SK-N-SH (cell line): ENCODE results near the gene DIP2A. TPM values are rescaled to one million over a fixed set of nuclear protein-coding genes. Genes with fewer than 3 reads are reported as not detected.

Source experiments
- CTCF ChIA-PET: fragments of 300-600, 350-600 bp; formaldehyde crosslinking; extraction: SDS; loops from one replicate; lab custom pipeline; 2021; lab: Yijun Ruan, JAX
- POLR2A ChIA-PET: fragments of 350-600 bp; sonication (Branson Sonifier 250); formaldehyde crosslinking; extraction: SDS; loops from one replicate; lab custom pipeline; 2020; ENCODE audit warnings: antibody characterized with exemption, inconsistent platforms; lab: Yijun Ruan, JAX
- DNase-seq: peaks from one replicate; pipeline ENCODE4 v3.0.0; 2012
- H2AFZ ChIP-seq: fragments of 200-600 bp; sonication (generic); 2 replicates; pipeline ENCODE4 v1.8.1; 2016; ENCODE audit warnings: antibody characterized with exemption, mild to moderate bottlenecking, low read depth
- H3F3A ChIP-seq: fragments of 200-600 bp; sonication (generic); replicated peaks from 2 replicates; pipeline ENCODE3; 2016; ENCODE audit warnings: antibody characterized with exemption, mild to moderate bottlenecking; ENCODE audit not compliant: insufficient read depth
- H3K27ac ChIP-seq, 2 experiments: fragments of 200-500 bp in 1 of 2; fragments of 200-600 bp in 1 of 2; sonication (Bioruptor generic) in 1 of 2; sonication (generic), shearing (Covaris generic) in 1 of 2; 2 replicates each; pipeline versions ENCODE4 v1.5.1 to v1.6.1; 2014 to 2016; ENCODE audit warnings: low read depth in 2 of 2, inconsistent platforms in 1 of 2, low read length in 1 of 2, mild to moderate bottlenecking in 1 of 2, mixed read lengths in 1 of 2
- H3K27me3 ChIP-seq: fragments of 200-600 bp; sonication (generic), shearing (Covaris generic); 2 replicates; pipeline ENCODE4 v1.6.1; 2016; ENCODE audit warnings: mixed run types; ENCODE audit not compliant: insufficient read depth
- H3K36me3 ChIP-seq, 2 experiments: fragments of 200-500 bp in 1 of 2; fragments of 200-600 bp in 1 of 2; sonication (Bioruptor generic) in 1 of 2; sonication (generic) in 1 of 2; replicated peaks in 1 of 2; 2 replicates each; pipeline versions ENCODE3 to v1.5.1; 2014 to 2016; ENCODE audit warnings: low read length in 1 of 2, mild to moderate bottlenecking in 1 of 2; ENCODE audit not compliant: insufficient read depth in 2 of 2, control insufficient read depth in 1 of 2
- H3K4me1 ChIP-seq, 2 experiments: fragments of 200-500 bp in 1 of 2; fragments of 200-600 bp in 1 of 2; sonication (Bioruptor generic) in 1 of 2; sonication (generic), shearing (Covaris generic) in 1 of 2; 2 replicates each; pipeline versions ENCODE4 v1.5.1 to v1.6.1; 2014 to 2016; ENCODE audit warnings: low read depth in 1 of 2, low read length in 1 of 2, mixed run types in 1 of 2; ENCODE audit not compliant: insufficient read depth in 2 of 2, control insufficient read depth in 1 of 2
- H3K4me2 ChIP-seq: fragments of 200-600 bp; sonication (generic), shearing (Covaris generic); 2 replicates; pipeline ENCODE4 v1.6.1; 2017; ENCODE audit warnings: mixed run types
- H3K4me3 ChIP-seq, 2 experiments: fragments of 200-500 bp in 1 of 2; fragments of 200-600 bp in 1 of 2; sonication (Bioruptor generic) in 1 of 2; sonication (generic), shearing (Covaris generic) in 1 of 2; 2 replicates each; pipeline versions ENCODE4 v1.5.1 to v1.8.1; 2014 to 2016; ENCODE audit warnings: low read depth in 2 of 2, inconsistent platforms in 1 of 2, low read length in 1 of 2, mild to moderate bottlenecking in 1 of 2, mixed read lengths in 1 of 2, moderate library complexity in 1 of 2
- H3K79me2 ChIP-seq: fragments of 200-600 bp; sonication (generic); 2 replicates; pipeline ENCODE4 v1.8.1; 2017; ENCODE audit warnings: mild to moderate bottlenecking; ENCODE audit not compliant: insufficient read depth
- H3K9ac ChIP-seq: fragments of 200-600 bp; sonication (generic); 2 replicates; pipeline ENCODE4 v1.6.1; 2017; ENCODE audit warnings: mixed run types
- H3K9me2 ChIP-seq: fragments of 200-600 bp; sonication (generic); 2 replicates; pipeline ENCODE4 v1.6.1; 2017; ENCODE audit warnings: mixed run types
- H3K9me3 ChIP-seq: fragments of 200-600 bp; sonication (generic); 2 replicates; pipeline ENCODE4 v1.6.1; 2017; ENCODE audit warnings: mixed run types, mild to moderate bottlenecking, moderate library complexity
- H4K20me1 ChIP-seq: fragments of 200-600 bp; sonication (generic); 2 replicates; pipeline ENCODE4 v1.6.1; 2017; ENCODE audit warnings: mild to moderate bottlenecking, mixed run types; ENCODE audit not compliant: insufficient read depth
- CHD2 ChIP-seq: fragments of 150-350 bp; IDR thresholded peaks from 2 replicates; pipeline ENCODE4 v1.6.1; 2018; ENCODE audit warnings: low read length; ENCODE audit not compliant: partially characterized antibody
- FOSL2 ChIP-seq: IDR thresholded peaks from 2 replicates; pipeline ENCODE4 v1.4.0; 2012; ENCODE audit warnings: low read depth, mild to moderate bottlenecking, moderate library complexity, borderline replicate concordance
- FOXJ3 ChIP-seq: sonication (generic); formaldehyde crosslinking; IDR thresholded peaks from 2 replicates; pipeline ENCODE4 v1.5.1; 2020; ENCODE audit warnings: mild to moderate bottlenecking, missing genetic modification reagents
- FOXM1 ChIP-seq: IDR thresholded peaks from 2 replicates; pipeline ENCODE4 v1.4.0; 2012; ENCODE audit warnings: low read depth, mild to moderate bottlenecking
- GABPA ChIP-seq: IDR thresholded peaks from 2 replicates; pipeline ENCODE4 v1.4.0; 2012; ENCODE audit warnings: low read depth, mild to moderate bottlenecking
- JUND ChIP-seq: IDR thresholded peaks from 2 replicates; pipeline ENCODE4 v1.4.0; 2012
- MXI1 ChIP-seq: IDR thresholded peaks from 2 replicates; pipeline ENCODE4 v1.6.1; 2012; ENCODE audit warnings: mild to moderate bottlenecking, low read depth, low read length, improper control_type of control experiment
- NFIC ChIP-seq: IDR thresholded peaks from 2 replicates; pipeline ENCODE4 v1.4.0; 2012; ENCODE audit warnings: borderline replicate concordance
- NRF1 ChIP-seq: IDR thresholded peaks from 2 replicates; pipeline ENCODE4 v1.6.1; 2012; ENCODE audit warnings: low read depth, mild to moderate bottlenecking, low read length
- POLR2AphosphoS5 ChIP-seq: IDR thresholded peaks from 2 replicates; pipeline ENCODE4 v1.6.1; 2012; ENCODE audit warnings: low read depth, low read length
- RAD21 ChIP-seq: IDR thresholded peaks from 2 replicates; pipeline ENCODE4 v1.6.1; 2012; ENCODE audit warnings: mild to moderate bottlenecking, low read length
- SIN3A ChIP-seq: IDR thresholded peaks from 2 replicates; pipeline ENCODE4 v1.6.1; 2012; ENCODE audit warnings: low read depth, mild to moderate bottlenecking, low read length, moderate library complexity, borderline replicate concordance
- TCF12 ChIP-seq: IDR thresholded peaks from 2 replicates; pipeline ENCODE4 v1.4.0; 2012
- TEAD4 ChIP-seq: IDR thresholded peaks from 2 replicates; pipeline ENCODE4 v1.4.0; 2012; ENCODE audit warnings: mild to moderate bottlenecking, borderline replicate concordance; ENCODE audit not compliant: insufficient read depth
- YY1 ChIP-seq: IDR thresholded peaks from 2 replicates; pipeline ENCODE4 v1.4.0; 2012; ENCODE audit warnings: low read depth, mild to moderate bottlenecking
- WGBS: methylation state at CpG from one replicate; pipeline ENCODE4 v1.1.6; 2017; ENCODE audit warnings: low lambda C conversion rate; 5-methylcytosine and 5-hydroxymethylcytosine counted together
- polyA plus RNA-seq, 3 experiments: library from polyadenylated mRNA; depleted of rRNA; stranded (reverse); fragments of >200 nt; gene quantifications; 2 replicates each; pipeline ENCODE4 v1.2.3, GENCODE V29; 2012
- TF ChIP-seq, protein P1 (sequence below): IDR thresholded peaks from 2 replicates; pipeline ENCODE4 v1.4.0; 2012; ENCODE audit warnings: low read depth
- TF ChIP-seq, protein P2 (sequence below): IDR thresholded peaks from 2 replicates; pipeline ENCODE4 v1.4.0; 2012; ENCODE audit warnings: low read depth, borderline replicate concordance
- TF ChIP-seq, protein P3 (sequence below): fragments of 150-350 bp; IDR thresholded peaks from 2 replicates; pipeline ENCODE4 v1.6.1; 2016; ENCODE audit warnings: mild to moderate bottlenecking, low read depth, low read length
- TF ChIP-seq, protein P4 (sequence below): fragments of 150-350 bp; IDR thresholded peaks from 2 replicates; pipeline ENCODE4 v1.6.1; 2017; ENCODE audit warnings: antibody characterized with exemption, low read length, low read depth, borderline replicate concordance

DIP2A gene
- polyA plus RNA-seq, 1 of the 3 experiments (the other 2 are of a cell fraction) = 26.9 TPM

DNA sequence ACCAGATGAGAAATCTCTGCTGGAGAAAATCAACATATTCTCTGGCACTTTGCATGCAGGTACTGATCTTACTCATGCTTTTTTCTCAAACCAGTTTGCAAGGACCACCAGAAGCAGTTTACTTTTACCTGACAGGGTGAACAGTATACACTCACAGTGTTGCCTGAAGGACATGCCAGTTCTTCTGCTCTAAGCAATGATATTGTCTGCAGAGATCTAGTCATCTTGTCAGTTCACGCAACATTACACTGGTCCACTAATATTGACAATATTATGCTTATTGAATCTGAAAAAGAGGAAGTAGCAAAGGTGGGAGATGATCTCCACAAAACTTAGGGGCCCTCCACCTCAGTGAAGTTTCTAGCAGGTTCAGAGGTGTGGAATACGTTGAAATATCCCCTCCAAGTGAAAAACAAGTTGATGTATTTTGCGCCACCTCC, 150.0 kb downstream of the DIP2A start:
- DNase-seq = no peak
- H3F3A ChIP-seq = no peaks in the 10 kb centered on the region
- H3K9me2 ChIP-seq = no peaks in the 10 kb centered on the region
- H3K36me3 ChIP-seq = no peaks in the 10 kb centered on the region
- no peaks in the 10 kb centered on the region for H3K27me3 ChIP-seq
- H3K9me3 ChIP-seq = 0 out of 2 replicates have a peak, but pooled peaks cover 3% of the 10 kb centered on the region
- no peak overlapping the region for H3K27ac ChIP-seq
- H2AFZ ChIP-seq = no peak overlapping the region
- H3K4me3 ChIP-seq = no peak overlapping the region
- H3K4me1 ChIP-seq = peaks cover 5 to 10% of the 10 kb centered on the region in 2 experiments; a peak in 2 of 4 replicates
- H3K4me2 ChIP-seq = no peak overlapping the region
- WGBS = 70% methylated on average over 3 of the region's 3 CpGs
- POLR2A ChIA-PET = interaction anchor here (0.6 kb wide), 1 partner anchor 635 kb away, joined by 3 read pairs; no protein-coding TSS in a partner anchor
- no peaks in the 10 kb centered on the region for H3K79me2 ChIP-seq
- no peaks in the 10 kb centered on the region for H4K20me1 ChIP-seq
- no peak for TF ChIP-seq TCF12
- TF ChIP-seq, protein P1, sequence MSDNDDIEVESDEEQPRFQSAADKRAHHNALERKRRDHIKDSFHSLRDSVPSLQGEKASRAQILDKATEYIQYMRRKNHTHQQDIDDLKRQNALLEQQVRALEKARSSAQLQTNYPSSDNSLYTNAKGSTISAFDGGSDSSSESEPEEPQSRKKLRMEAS = no peak
- TF ChIP-seq FOXM1 = no peak
- TF ChIP-seq YY1 = no peak
- H3K9ac ChIP-seq = no peak overlapping the region
- CTCF ChIA-PET = interaction anchor here (1.0 kb wide), 1 partner anchor 20 kb away, joined by 3 read pairs; no protein-coding TSS in a partner anchor

DNA sequence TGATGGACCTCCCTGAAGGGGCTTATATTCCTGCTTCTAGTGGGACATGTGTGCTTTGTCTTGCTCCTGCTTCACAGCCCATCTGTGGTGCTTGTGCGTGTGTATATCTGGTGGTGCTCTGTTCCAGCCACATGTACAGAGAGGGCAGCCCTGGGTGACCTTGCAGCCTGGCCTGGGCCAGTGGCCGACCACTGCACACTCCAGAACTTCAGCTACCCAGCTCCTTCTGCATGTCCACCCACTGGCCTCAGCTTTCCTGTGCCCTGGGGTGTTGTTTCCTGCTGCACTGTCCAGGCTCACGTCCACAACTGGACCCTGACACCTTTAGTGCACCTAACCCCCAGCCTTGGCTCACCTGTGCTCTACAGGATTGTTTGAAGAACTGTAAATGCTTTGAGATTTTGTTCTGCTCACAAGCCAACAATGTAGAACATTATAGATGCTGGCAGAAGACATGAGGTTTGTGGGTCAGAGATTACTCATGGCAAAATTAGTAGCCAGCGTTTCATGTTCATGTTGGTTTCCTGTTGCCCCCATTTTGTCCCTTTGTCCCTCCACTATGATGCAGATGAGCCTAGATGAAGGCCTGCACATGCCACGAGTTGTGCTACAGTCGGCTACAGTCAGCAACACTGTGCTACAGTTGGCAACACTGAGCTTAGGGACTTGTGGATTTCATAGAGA, 151.5 kb downstream of the DIP2A start:
- Histone ChIP-seq H3K27ac (peak overlapping the region in 1 of 2 experiments; percentile 70; a peak in 2 of 4 replicates), H3K27me3 (no peaks in the 10 kb centered on the region), H4K20me1 (no peaks in the 10 kb centered on the region), H2AFZ (peak overlapping the region; percentile 80), H3K79me2 (no peaks in the 10 kb centered on the region), H3K36me3 (no peaks in the 10 kb centered on the region), H3K4me2 (peak overlapping the region; percentile 46), H3F3A (no peaks in the 10 kb centered on the region), H3K9me3 (0 out of 2 replicates have a peak, but pooled peaks cover 3% of the 10 kb centered on the region), H3K4me1 (peaks cover 4 to 5% of the 10 kb centered on the region in 2 experiments; a peak in 2 of 4 replicates), H3K9ac (peak overlapping the region; percentile 23; the same call in 1 of the 2 replicates), H3K4me3 (no peak overlapping the region), H3K9me2 (no peaks in the 10 kb centered on the region)
- POLR2A ChIA-PET = no interaction called here
- TF ChIP-seq FOSL2 = peak; percentile 57; the same call in 1 of the 2 replicates
- TF ChIP-seq JUND = peak; percentile 33; the same call in 1 of the 2 replicates
- TF ChIP-seq, protein P2, sequence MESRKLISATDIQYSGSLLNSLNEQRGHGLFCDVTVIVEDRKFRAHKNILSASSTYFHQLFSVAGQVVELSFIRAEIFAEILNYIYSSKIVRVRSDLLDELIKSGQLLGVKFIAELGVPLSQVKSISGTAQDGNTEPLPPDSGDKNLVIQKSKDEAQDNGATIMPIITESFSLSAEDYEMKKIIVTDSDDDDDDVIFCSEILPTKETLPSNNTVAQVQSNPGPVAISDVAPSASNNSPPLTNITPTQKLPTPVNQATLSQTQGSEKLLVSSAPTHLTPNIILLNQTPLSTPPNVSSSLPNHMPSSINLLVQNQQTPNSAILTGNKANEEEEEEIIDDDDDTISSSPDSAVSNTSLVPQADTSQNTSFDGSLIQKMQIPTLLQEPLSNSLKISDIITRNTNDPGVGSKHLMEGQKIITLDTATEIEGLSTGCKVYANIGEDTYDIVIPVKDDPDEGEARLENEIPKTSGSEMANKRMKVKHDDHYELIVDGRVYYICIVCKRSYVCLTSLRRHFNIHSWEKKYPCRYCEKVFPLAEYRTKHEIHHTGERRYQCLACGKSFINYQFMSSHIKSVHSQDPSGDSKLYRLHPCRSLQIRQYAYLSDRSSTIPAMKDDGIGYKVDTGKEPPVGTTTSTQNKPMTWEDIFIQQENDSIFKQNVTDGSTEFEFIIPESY = no peak
- no peak for TF ChIP-seq SIN3A
- WGBS = 24% methylated on average over 5 of the region's 6 CpGs
- CTCF ChIA-PET = no interaction called here
- DNase-seq = no peak

DNA sequence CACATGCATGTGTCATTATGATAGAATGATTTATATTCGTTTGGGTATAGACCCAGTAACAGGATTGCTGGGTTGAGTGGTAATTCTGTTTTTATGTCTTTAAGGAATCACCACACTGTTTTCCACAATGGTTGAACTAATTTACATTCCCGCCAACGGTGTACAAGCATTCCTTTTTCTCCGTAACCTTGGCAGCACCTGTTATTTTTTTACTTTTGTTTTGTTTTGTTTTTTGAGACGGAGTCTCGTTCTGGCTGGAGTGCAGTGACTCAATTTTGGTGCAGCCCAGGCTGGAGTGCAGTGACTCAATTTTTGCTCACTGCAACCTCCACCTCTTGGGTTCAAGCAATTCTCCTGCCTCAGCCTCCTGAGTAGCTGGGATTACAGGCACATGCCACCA, 154.7 kb downstream of the DIP2A start:
- Histone ChIP-seq H3K4me2 (no peak overlapping the region), H3K9me2 (no peaks in the 10 kb centered on the region), H3K9me3 (0 out of 2 replicates have a peak, but pooled peaks cover 3% of the 10 kb centered on the region), H3K36me3 (no peaks in the 10 kb centered on the region), H3K27ac (no peak overlapping the region), H3F3A (no peaks in the 10 kb centered on the region), H3K79me2 (no peaks in the 10 kb centered on the region), H3K27me3 (no peaks in the 10 kb centered on the region), H3K9ac (no peak overlapping the region), H2AFZ (no peak overlapping the region), H4K20me1 (no peaks in the 10 kb centered on the region), H3K4me1 (0 out of 4 replicates have a peak, but pooled peaks cover 0 to 5% of the 10 kb centered on the region in 2 experiments), H3K4me3 (no peak overlapping the region)
- ChIA-PET POLR2A (no interaction called here), CTCF (no interaction called here)
- TF ChIP-seq POLR2AphosphoS5 (no peak), RAD21 (no peak), GABPA (no peak), NFIC (no peak), TEAD4 (no peak), NRF1 (no peak), CHD2 (no peak), MXI1 (no peak), FOXJ3 (no peak)
- TF ChIP-seq, protein P3, sequence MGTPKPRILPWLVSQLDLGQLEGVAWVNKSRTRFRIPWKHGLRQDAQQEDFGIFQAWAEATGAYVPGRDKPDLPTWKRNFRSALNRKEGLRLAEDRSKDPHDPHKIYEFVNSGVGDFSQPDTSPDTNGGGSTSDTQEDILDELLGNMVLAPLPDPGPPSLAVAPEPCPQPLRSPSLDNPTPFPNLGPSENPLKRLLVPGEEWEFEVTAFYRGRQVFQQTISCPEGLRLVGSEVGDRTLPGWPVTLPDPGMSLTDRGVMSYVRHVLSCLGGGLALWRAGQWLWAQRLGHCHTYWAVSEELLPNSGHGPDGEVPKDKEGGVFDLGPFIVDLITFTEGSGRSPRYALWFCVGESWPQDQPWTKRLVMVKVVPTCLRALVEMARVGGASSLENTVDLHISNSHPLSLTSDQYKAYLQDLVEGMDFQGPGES = no peak
- TF ChIP-seq, protein P4, sequence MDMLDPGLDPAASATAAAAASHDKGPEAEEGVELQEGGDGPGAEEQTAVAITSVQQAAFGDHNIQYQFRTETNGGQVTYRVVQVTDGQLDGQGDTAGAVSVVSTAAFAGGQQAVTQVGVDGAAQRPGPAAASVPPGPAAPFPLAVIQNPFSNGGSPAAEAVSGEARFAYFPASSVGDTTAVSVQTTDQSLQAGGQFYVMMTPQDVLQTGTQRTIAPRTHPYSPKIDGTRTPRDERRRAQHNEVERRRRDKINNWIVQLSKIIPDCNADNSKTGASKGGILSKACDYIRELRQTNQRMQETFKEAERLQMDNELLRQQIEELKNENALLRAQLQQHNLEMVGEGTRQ = no peak
- DNase-seq = no peak
- WGBS = 67% methylated on average over 6 of the region's 6 CpGs
